Psoas muscle (tissue), 8 donors: ENCODE results near the gene KCNJ9. TPM values are rescaled to one million over a fixed set of nuclear protein-coding genes. Genes with fewer than 3 reads are reported as not detected.

Experiments used
- ATAC-seq, 4 donors: fragments of 200-7000 bp; cut with Tn5 transposase; one replicate each; pipeline ENCODE4 v1.9.1; 2020; ENCODE audit warnings: moderate library complexity in 3 of 4, mild to moderate bottlenecking in 2 of 4
- DNase-seq, 2 donors: peaks; one replicate each; pipeline ENCODE4 v3.0.0-alpha.2; 2020
- H3K27ac ChIP-seq: fragments of 200-600 bp; one replicate; pipeline ENCODE4 v1.8.0; 2022
- H3K27me3 ChIP-seq, 3 donors: fragments of 200-600 bp in 1 of 3; one replicate each; pipeline versions ENCODE4 v1.6.1 to v1.8.0; 2013 to 2022; ENCODE audit warnings: low read length in 2 of 3, mild to moderate bottlenecking in 2 of 3, moderate library complexity in 1 of 3; ENCODE audit not compliant: insufficient read depth in 3 of 3
- H3K36me3 ChIP-seq, 2 donors: fragments of 200-600 bp in 1 of 2; one replicate each; pipeline versions ENCODE4 v1.6.1 to v1.8.0; 2013 to 2022; ENCODE audit warnings: low read depth in 1 of 2, mild to moderate bottlenecking in 1 of 2, moderate library complexity in 1 of 2; ENCODE audit not compliant: insufficient read depth in 1 of 2
- H3K4me1 ChIP-seq: fragments of 200-600 bp; one replicate; pipeline ENCODE4 v1.8.0; 2022
- H3K4me3 ChIP-seq: fragments of 200-600 bp; one replicate; pipeline ENCODE4 v1.8.0; 2022; ENCODE audit warnings: mild to moderate bottlenecking
- H3K9me3 ChIP-seq: fragments of 200-600 bp; one replicate; pipeline ENCODE4 v1.8.0; 2022
- WGBS, 3 donors: extraction: QIAGEN DNeasy Blood & Tissue Kit; methylation state at CpG; one replicate each; pipeline versions ENCODE4 v1.1.6 to v1.1.7; 2013; 5-methylcytosine and 5-hydroxymethylcytosine counted together
- intact Hi-C, 2 donors: fragments of 100-400 bp; cut with DNase I; formaldehyde crosslinking; loops; one replicate each; pipeline versions ENCODE4 v1.11.0 to v1.14.2; 2022
- polyA plus RNA-seq, 3 donors: library from polyadenylated mRNA; stranded (reverse); fragments of 200-250 nt; gene quantifications; one replicate each; pipeline ENCODE4 v1.2.3, GENCODE V29; 2013
- total RNA-seq, 4 donors: library from RNA; stranded (reverse); fragmentation: NEBNext Ultra II Directional in 2 of 4; extraction: Animal tissue kit (Norgen Biotek cat#: 25700) in 2 of 4; gene quantifications; one replicate each; pipeline versions ENCODE4 v1.2.1 to v1.2.4, GENCODE V29; 2021 to 2023
- TF ChIP-seq, protein P1 (sequence below): fragments of 200-600 bp; IDR thresholded peaks from one replicate; pipeline ENCODE4 v1.8.0; 2022; ENCODE audit warnings: antibody characterized with exemption
- donor health status: healthy with polysubstance abuse.
- donor health status: DM: no; HTN: no; CAD: no; lungs with moderate emphysema.
- donor health status: Bipolar disorder and iron deficiency.
- donor health status: healthy.
- donor health status: DM: yes; HTN: yes; CAD: no.
- donor health status: DM: no; HTN: no; CAD: no.
- donor health status: DM: no; HTN: no; CAD: no.
- donor health status: DM: yes; HTN: yes; CAD: no.

KCNJ9 gene
- total and polyA plus RNA-seq, 7 donors, result 0.01 to 0.04 TPM; not detected in 5

DNA sequence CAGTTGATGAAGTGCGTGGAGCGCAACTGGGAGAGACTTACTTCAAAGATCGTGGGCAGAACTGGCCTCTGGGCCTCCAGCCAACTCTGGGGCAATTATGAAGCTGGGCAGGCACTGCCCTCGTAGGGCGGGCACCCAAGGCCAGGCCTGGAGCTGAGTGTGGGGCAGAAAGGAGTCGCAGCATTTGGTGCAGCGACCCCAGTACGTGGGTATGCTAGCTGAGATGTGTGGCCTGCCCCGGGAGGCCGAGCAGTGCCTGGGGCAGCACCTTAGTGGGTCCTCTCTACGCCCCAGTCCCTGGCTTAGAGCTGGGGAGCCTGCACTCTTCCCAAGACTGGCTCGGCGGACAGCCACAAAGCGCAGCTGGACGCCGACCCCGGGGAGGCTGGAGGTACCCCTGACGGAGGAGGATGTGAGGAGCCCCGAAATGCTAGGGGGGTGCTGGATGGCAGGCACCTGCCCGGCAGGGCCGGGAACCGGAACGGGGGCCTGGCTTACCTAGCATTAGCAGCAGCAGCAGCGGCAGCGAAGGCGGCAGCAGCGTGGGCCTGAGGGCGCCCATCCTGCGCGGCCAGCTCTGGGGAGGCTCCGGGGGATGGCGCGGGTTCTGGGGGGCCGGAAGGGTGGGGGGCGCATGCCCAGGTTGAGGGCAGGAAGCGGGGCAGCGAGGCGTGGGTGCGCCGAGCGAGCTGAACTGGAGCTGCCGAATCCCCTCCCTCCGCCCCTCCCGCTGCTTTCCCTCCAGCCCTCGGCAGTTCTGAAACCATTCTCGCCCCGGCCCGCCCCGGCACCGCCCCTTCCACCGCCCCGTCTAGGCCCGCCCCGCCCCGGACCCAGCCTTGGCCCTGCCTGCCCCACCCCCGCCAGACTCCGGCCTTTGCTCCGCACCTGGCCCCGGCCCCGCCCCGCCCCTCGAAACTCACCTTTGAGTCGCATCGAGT is 16.8 kb downstream of the KCNJ9 start, which contains the start of gene IGSF8:
Gene IGSF8 (minus strand): TSS at position 709 of the 941 bp plus-strand sequence. CDS start 147 bp downstream, at position 562.
- H3K27ac ChIP-seq, result peak within 1 kb of the TSS; percentile 87
- WGBS, 3 donors, result 2 to 6% (median 5%) methylated on average over 35 to 63 of the region's 64 CpGs
- intact Hi-C loops, result loop anchor here in 1 of 2 donors (5.0 kb wide), 2 partner anchors 109 to 279 kb away; partner anchors contain the start of gene PEA15
- H3K4me1 ChIP-seq, result peaks cover 41% of the 10 kb centered on the region
- no peaks in the 10 kb centered on the region for H3K27me3 ChIP-seq
- TF ChIP-seq, protein P1, sequence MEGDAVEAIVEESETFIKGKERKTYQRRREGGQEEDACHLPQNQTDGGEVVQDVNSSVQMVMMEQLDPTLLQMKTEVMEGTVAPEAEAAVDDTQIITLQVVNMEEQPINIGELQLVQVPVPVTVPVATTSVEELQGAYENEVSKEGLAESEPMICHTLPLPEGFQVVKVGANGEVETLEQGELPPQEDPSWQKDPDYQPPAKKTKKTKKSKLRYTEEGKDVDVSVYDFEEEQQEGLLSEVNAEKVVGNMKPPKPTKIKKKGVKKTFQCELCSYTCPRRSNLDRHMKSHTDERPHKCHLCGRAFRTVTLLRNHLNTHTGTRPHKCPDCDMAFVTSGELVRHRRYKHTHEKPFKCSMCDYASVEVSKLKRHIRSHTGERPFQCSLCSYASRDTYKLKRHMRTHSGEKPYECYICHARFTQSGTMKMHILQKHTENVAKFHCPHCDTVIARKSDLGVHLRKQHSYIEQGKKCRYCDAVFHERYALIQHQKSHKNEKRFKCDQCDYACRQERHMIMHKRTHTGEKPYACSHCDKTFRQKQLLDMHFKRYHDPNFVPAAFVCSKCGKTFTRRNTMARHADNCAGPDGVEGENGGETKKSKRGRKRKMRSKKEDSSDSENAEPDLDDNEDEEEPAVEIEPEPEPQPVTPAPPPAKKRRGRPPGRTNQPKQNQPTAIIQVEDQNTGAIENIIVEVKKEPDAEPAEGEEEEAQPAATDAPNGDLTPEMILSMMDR, result no peak
- peak within 1 kb of the TSS; percentile 89 for H3K4me3 ChIP-seq
- DNase-seq, result peak; percentile 93 to 95
- H3K36me3 ChIP-seq, result peaks cover 0 to 19% of the 10 kb centered on the region in 2 donors
- peak; percentile 64 to 71 (median 67) for ATAC-seq
- no peaks in the 10 kb centered on the region for H3K9me3 ChIP-seq

- ATAC-seq (peak; percentile 78 to 86 (median 79)), DNase-seq (peak; percentile 98 to 99)
- Histone ChIP-seq H3K4me1 (peaks cover 41% of the 10 kb centered on the region), H3K36me3 (peaks cover 0 to 12% of the 10 kb centered on the region in 2 donors), H3K27me3 (no peaks in the 10 kb centered on the region), H3K4me3 (peak overlapping the region; percentile 89), H3K27ac (peak overlapping the region; percentile 87), H3K9me3 (no peaks in the 10 kb centered on the region)
- intact Hi-C loops, result loop anchor here in 1 of 2 donors (5.0 kb wide), 2 partner anchors 108 to 278 kb away; partner anchors contain the start of gene PEA15
- 3 to 10% (median 3%) methylated on average over 22 to 40 of the region's 40 CpGs for WGBS, 3 donors
- TF ChIP-seq, protein P1, result no peak
Observed at GRCh38 chr1:160098852-160099561, 17.7 kb downstream of the KCNJ9 start.

DNA sequence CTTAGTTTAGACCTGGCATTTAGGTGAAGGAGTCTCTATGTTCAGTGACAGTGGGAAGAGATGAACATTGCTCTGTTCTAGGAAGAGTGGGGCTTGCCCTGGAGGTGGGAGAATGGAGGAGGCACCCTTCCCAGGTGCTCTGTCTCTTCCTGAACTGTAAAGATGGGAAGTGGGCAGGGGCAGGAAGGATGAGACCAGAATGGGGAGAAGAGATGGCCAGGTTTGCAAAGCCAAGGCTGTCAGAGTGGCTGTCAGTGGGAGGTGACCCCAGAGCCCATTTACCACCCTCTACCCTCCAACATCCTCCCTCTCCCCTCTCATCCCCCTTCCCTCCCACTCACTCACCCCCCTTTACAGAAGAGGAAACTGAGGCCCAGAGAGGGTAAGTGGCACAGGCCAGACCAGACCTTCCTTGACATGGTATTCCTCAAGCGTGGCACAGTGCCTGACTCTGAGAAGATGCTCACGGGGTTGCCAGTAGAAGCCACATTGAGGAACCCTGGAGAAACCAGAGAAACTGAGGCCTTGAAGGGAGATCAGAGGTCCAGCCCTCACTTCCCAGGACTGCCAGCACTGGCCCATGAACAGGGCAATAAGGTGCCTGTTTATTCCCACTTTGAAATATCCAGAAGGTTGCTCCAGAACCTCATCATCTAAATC is 18.5 kb downstream of the KCNJ9 start:
- DNase-seq (no peak), ATAC-seq (no peak)
- Histone ChIP-seq H3K4me1 (peaks cover 41% of the 10 kb centered on the region), H3K27me3 (no peaks in the 10 kb centered on the region), H3K9me3 (no peaks in the 10 kb centered on the region), H3K27ac (peak overlapping the region; percentile 93), H3K4me3 (no peak overlapping the region), H3K36me3 (peaks cover 0 to 4% of the 10 kb centered on the region in 2 donors)
- intact Hi-C loops, result loop anchor here (2.0 to 5.0 kb wide), 6 partner anchors 57 to 277 kb away; partner anchors contain the start of gene PEA15 (in 1 of the 2)
- TF ChIP-seq, protein P1, result no peak
- WGBS, 3 donors, result 92 to 97% (median 92%) methylated on average over 2 of the region's 2 CpGs

- ATAC-seq, result peak; percentile 60 to 73 (median 63)
- no peaks in the 10 kb centered on the region for H3K9me3 ChIP-seq
- peak overlapping the region; percentile 93 for H3K27ac ChIP-seq
- intact Hi-C loops, result loop anchor here (2.0 to 5.0 kb wide), 4 partner anchors 56 to 190 kb away; no protein-coding TSS in a partner anchor
- no peaks in the 10 kb centered on the region for H3K27me3 ChIP-seq
- H3K36me3 ChIP-seq, result no peaks in the 10 kb centered on the region
- TF ChIP-seq, protein P1, result peak; percentile 82
- peak overlapping the region; percentile 22 for H3K4me3 ChIP-seq
- peaks cover 35% of the 10 kb centered on the region for H3K4me1 ChIP-seq
- 13 to 19% (median 14%) methylated on average over 13 of the region's 13 CpGs for WGBS, 3 donors
- peak; percentile 80 to 89 for DNase-seq
Observed at GRCh38 chr1:160101037-160101716, 19.8 kb downstream of the KCNJ9 start.
